HTERT RPE-1 (cell line): ENCODE measurements around the gene MED19.
"Not testable (repeated sequence)": the region's sequence is repeated elsewhere in the genome, so short reads cannot be mapped to it uniquely, and the experiment has no call there.

Source experiments
- in situ Hi-C: fragments of 300-500 bp; cut with MboI; formaldehyde crosslinking; loops from 4 replicates; pipeline ENCODE4 v1.14.3; 2020; ENCODE audit warnings: low sequenced_read_pairs

MED19 gene

GRCh38 chr11:57705432-57705831, 6.6 kb downstream of the MED19 start:
- in situ Hi-C loops = not testable (repeated sequence)

DNA sequence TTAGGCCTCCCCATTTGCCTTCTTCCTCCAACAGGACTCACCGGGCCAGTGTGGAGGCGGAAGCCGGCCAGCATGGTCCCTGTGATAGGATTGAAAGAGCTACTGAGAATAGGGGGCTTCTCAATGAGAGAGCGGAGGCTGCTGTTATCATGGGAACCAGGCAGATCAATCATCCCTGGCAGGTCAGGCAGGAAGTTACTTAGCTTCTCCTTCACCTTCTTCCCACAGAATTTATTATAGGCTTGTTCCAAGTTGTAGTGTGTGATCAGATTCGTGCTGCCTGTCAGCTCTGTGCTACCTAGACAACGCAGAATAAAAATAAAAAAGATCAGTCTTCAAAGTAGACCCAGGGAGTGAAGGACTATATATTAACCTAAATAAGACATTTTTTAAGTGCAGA, 7.1 kb downstream of the MED19 start:
- in situ Hi-C loops = no loop called here

DNA sequence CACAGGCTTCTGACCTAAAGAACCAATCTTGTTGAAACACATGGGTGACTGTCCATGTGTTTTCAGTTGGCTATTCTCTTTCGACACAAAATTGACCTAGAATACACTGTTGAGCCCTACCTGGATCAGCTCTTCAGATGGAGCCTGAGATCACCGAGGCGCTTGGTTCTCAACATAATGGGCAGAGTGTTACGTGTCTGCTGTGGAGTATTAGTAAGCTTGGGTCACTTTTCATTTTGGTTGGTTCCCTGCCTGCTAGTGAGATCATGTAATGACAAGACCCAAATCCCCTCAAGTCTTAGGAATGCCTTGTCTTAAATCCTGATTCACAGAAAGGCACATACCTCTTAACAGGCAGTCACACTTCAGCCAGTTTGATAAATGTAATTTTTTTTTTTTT, 8.7 kb downstream of the MED19 start:
- in situ Hi-C loops = no loop called here

GRCh38 chr11:57700425-57700824, 11.6 kb downstream of the MED19 start:
- in situ Hi-C loops = no loop called here

DNA sequence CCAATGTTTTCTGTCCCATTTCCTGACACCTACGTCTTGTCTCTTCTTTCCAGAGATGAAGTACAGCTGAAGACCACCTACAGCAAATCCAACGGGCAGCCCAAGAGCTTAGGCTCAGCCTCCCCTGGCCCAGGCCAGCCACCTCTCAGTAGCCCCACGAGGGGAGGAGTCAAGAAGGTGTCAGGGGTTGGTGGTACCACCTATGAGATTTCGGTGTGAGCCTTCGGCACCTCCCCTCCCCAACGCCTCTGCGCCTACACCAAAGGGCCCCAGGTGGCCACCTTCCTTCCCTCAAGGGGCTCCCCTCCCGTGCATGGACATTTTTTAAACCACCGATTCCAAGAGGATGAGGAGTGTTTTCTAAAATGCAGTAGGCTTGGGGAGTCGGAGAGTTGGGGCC, 12.2 kb downstream of the MED19 start:
- in situ Hi-C loops = no loop called here

- in situ Hi-C loops = no loop called here
Observed at GRCh38 chr11:57698843-57699365, 13.1 kb downstream of the MED19 start.

DNA sequence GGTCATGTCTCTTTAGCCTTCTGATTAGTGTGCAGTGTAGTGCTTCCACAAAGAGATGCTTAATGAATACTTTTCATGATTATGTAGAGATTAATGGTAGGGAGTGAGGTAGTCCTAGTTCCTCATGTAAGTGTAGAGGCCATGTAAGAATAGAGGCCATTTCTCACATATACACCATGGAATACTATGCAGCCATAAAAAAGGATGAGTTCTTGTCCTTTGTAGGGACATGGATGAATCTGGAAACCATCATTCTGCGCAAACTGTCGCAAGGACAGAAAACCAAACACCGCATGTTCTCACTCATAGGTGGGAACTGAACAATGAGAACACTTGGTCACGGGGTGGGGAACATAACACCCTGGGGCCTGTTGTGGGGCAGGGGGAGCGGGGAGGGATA, 21.5 kb downstream of the MED19 start:
- in situ Hi-C loops = not testable (repeated sequence)

DNA sequence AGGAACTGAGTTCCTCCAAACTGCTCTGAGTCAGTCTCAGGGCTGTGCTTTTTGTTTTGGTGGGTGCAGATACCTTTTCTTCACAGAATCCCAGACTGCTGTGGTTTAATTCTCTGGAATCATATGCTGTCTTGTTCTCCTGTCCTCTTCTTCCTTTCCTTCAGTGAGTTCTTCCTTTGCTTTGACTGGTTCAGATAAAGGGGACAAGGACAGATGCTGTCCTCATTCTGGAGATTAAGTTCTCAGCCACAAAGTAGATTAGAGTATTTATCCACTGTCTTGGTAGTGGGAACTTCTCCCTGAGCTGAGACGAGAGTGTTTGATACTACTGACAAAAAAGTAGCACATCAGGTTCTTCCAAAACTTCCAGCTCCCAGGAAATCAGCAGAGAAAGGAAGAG, 30.8 kb downstream of the MED19 start:
- in situ Hi-C loops = no loop called here

DNA sequence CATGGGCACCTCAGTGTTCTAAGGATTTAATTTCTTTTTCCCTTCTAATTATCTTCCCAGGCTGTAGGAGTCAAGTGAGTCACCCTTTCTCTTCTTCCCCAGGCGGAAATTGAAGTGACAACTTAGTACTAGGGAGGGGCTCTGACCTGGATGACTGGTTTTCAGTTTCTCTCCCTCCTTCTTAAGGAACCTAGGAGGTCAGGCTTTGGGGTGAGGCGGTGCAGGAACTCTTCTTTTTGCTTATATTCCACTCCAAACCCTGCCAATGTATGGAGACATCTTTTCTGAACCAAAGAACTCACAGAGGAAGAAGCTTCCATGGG, 31.5 kb downstream of the MED19 start:
- in situ Hi-C loops = no loop called here

- in situ Hi-C loops = no loop called here
Observed at GRCh38 chr11:57679396-57679795, 32.6 kb downstream of the MED19 start.

DNA sequence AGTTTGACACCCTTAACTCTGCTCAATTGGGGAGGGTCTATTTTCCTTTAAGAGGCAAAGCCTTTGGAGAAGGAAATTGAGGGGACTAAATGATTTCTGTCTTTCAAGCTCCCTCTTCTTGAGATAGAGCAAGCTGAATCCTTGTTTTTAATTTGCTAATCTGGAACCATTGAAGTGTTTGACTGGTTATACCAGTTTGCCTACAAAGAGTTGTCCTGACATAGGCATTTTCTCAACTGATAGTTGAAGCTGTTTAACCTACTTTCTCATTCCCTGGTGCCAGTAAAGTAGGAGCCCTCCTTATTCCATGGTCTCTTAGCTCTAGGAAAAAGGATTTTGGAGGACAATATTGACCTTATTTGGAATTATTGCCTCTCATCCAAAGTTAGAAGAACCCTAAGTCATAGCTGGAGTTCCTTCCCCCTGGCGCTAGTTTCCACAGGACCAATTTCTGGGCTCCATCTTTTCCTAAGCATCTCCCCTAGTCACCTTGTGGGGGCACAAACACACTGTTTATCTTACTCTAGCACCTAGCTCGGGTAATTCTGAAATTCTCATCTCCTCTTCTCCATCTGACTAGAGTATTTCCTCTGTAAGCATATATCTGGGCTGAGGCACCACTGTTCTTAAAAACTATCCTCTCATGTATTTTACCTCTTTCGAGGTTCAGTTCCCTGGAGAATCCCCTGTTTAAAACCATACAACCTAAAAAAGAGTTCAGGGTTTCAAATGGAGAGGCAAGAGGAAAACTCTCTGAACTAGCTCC, 36.7 kb downstream of the MED19 start:
- in situ Hi-C loops = no loop called here

GRCh38 chr11:57674251-57674650, 37.8 kb downstream of the MED19 start:
- in situ Hi-C loops = no loop called here

DNA sequence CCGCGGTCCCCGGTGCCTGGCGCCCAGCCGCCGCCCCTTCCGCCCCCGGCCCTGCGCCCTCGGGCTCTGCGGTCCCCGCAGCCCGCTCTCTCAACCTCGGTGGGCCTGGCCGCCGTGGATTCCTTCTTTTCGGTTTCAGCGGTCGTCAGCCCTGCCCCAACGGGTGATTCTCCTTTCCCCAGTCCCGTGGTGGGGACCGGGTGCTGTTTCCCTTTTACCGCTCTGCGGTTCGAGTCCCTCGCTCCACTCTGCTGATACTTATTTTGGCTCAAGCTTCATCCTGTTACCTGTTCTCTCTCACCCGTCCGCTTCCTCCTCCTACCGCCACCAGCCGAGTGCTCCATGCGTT, 43.6 kb downstream of the MED19 start:
- in situ Hi-C loops = no loop called here

- in situ Hi-C loops = no loop called here
Observed at GRCh38 chr11:57667736-57668433, 44.1 kb downstream of the MED19 start, which contains the start of gene ZDHHC5. ZDHHC5 (plus strand) TSS chr11:57668114; CDS start chr11:57673091, 4,977 bp downstream.

- in situ Hi-C loops = no loop called here
Observed at GRCh38 chr11:57667117-57667735, 44.8 kb downstream of the MED19 start.

GRCh38 chr11:57663975-57664374, 48.0 kb downstream of the MED19 start:
- in situ Hi-C loops = no loop called here

GRCh38 chr11:57662893-57663292, 49.1 kb downstream of the MED19 start:
- in situ Hi-C loops = no loop called here

DNA sequence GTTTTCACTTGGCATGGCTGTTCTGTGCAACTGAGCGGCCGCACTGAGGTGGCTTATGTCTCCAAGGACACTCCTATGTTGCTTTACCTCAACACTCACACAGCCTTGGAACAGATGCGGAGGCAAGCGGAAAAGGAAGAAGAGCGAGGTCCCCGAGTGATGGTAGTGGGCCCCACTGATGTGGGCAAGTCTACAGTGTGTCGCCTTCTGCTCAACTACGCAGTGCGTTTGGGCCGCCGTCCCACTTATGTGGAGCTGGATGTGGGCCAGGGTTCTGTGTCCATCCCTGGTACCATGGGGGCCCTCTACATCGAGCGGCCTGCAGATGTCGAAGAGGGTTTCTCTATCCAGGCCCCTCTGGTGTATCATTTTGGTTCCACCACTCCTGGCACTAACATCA, 52.3 kb downstream of the MED19 start:
- in situ Hi-C loops = no loop called here

DNA sequence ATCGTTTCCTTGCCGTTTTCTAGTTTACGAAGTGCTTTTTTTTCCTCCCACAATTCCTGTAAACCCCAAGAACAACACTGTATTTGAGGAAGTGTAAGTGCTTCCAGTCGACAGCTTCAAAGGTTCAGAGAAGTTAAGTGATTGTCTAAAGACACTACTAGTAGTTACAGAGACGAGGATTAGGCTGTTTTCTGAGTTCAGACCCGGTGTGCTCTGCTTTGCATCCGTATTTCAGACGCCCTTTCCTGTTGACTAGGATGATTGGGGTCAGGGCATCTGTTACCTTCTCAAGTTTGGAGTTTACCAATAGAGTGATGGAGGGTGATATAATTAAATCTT, 54.0 kb downstream of the MED19 start:
- in situ Hi-C loops = no loop called here

GRCh38 chr11:57657194-57658022, 54.6 kb downstream of the MED19 start, which contains the start of gene CLP1:
CLP1 (plus strand) TSS chr11:57657762; CDS start chr11:57659477, 1,715 bp downstream.
- in situ Hi-C loops = no loop called here

GRCh38 chr11:57656885-57657193, 55.2 kb downstream of the MED19 start:
- in situ Hi-C loops = no loop called here
